CD4-positive, alpha-beta T cell treated with Interleukin-4 for 1 hour (primary cell): ENCODE results near the gene CFAP206.
"Not testable (repeated sequence)": the region's sequence is repeated elsewhere in the genome, so short reads cannot be mapped to it uniquely, and the experiment has no call there.

Experiments
- DNase-seq, 2 donors: peaks; one replicate each; pipeline ENCODE4 v3.0.0-alpha.2; 2020 to 2022

The CFAP206 gene

GRCh38 chr6:87421576-87421975 lies 13.8 kb downstream of the CFAP206 start:
- DNase-seq, result no peak

- no peak for DNase-seq
Observed at GRCh38 chr6:87426789-87427188, 19.0 kb downstream of the CFAP206 start.

- DNase-seq, result no peak
Observed at GRCh38 chr6:87430499-87430898, 22.7 kb downstream of the CFAP206 start.

- DNase-seq, result no peak
Observed at GRCh38 chr6:87431263-87431662, 23.5 kb downstream of the CFAP206 start.

- DNase-seq, result peak; percentile 34 to 41
Observed at GRCh38 chr6:87436435-87436834, 28.7 kb downstream of the CFAP206 start.

GRCh38 chr6:87441711-87442110 lies 33.9 kb downstream of the CFAP206 start:
- DNase-seq, result no peak

- DNase-seq, result no peak
Observed at GRCh38 chr6:87444362-87444761, 36.6 kb downstream of the CFAP206 start.

- DNase-seq, result no peak
Observed at GRCh38 chr6:87465051-87465450, 57.3 kb downstream of the CFAP206 start.

- DNase-seq, result peak; percentile 84 to 88
Observed at GRCh38 chr6:87472525-87473418, 65.0 kb downstream of the CFAP206 start, which contains the start of gene SLC35A1. Gene SLC35A1, plus strand, starts transcription at chr6:87472974. Its CDS starts 30 bp downstream, at chr6:87473004.

GRCh38 chr6:87473419-87473903 lies 65.7 kb downstream of the CFAP206 start:
- peak in 1 of 2 donors; percentile 50 for DNase-seq

GRCh38 chr6:87481931-87482330 lies 74.2 kb downstream of the CFAP206 start:
- DNase-seq, result no peak

- DNase-seq, result no peak
Observed at GRCh38 chr6:87482366-87482765, 74.6 kb downstream of the CFAP206 start.

GRCh38 chr6:87483929-87484328 lies 76.2 kb downstream of the CFAP206 start:
- DNase-seq, result no peak

- DNase-seq, result no peak
Observed at GRCh38 chr6:87484491-87484890, 76.7 kb downstream of the CFAP206 start.

- no peak for DNase-seq
Observed at GRCh38 chr6:87487555-87487954, 79.8 kb downstream of the CFAP206 start.

GRCh38 chr6:87489326-87489725 lies 81.6 kb downstream of the CFAP206 start:
- DNase-seq, result not testable (repeated sequence)

- DNase-seq, result no peak
Observed at GRCh38 chr6:87494761-87495422, 87.1 kb downstream of the CFAP206 start.

GRCh38 chr6:87498048-87498447 lies 90.3 kb downstream of the CFAP206 start:
- no peak for DNase-seq

GRCh38 chr6:87501809-87502572 lies 94.2 kb downstream of the CFAP206 start:
- no peak for DNase-seq

- DNase-seq, result no peak
Observed at GRCh38 chr6:87504441-87504840, 96.7 kb downstream of the CFAP206 start.
